Measurements from ENCODE around the gene RNF208.

- no peak for TF ChIP-seq CTCF (IDR thresholded peaks at IDR 0.05; ENCODE audit: low read depth, low read length, missing input control)
- TF ChIP-seq REST (IDR thresholded peaks at IDR 0.05): peak; percentile 94
- peak; percentile 99 for TF ChIP-seq TAF1 (conservative IDR thresholded peaks at IDR 0.05)
- TF ChIP-seq YY1 (IDR thresholded peaks at IDR 0.05): peak; percentile 93
- peak in 1 of 2 donors; percentile 70 for TF ChIP-seq EGR1 (IDR thresholded peaks at IDR 0.05; ENCODE audit: low read depth in 2 of 2)
- no peak for TF ChIP-seq HNF4G (IDR thresholded peaks at IDR 0.05)
- TF ChIP-seq ZBTB33 (IDR thresholded peaks at IDR 0.05): no peak
- TF ChIP-seq JUND (IDR thresholded peaks at IDR 0.05): no peak
Observed at GRCh38 chr9:137240841-137241489, 18.9 kb upstream of the RNF208 start, which contains the start of gene TUBB4B.
